GM12873 (cell line): Measurements from ENCODE around the gene CMTM6.

Experiments used
- CTCF ChIP-seq: IDR thresholded peaks from 2 replicates; pipeline ENCODE4 v1.5.1; 2012; ENCODE audit warnings: low read depth, mild to moderate bottlenecking, moderate library complexity, low read length, control low read depth; ENCODE audit not compliant: insufficient read depth; ENCODE audit errors: missing control alignments

The CMTM6 gene

GRCh38 chr3:32432045-32432710, 70.5 kb downstream of the CMTM6 start:
- no peak for TF ChIP-seq CTCF

- TF ChIP-seq CTCF, result no peak
Measured at GRCh38 chr3:32431481-32431880, 71.2 kb downstream of the CMTM6 start.
